ENCODE results near the gene AAGAB. TPM values are rescaled to one million over a fixed set of nuclear protein-coding genes. Genes with fewer than 3 reads are reported as not detected.

AAGAB gene
- total RNA-seq, 2 experiments from 2014 or later: 42.6 to 51.2 TPM

DNA sequence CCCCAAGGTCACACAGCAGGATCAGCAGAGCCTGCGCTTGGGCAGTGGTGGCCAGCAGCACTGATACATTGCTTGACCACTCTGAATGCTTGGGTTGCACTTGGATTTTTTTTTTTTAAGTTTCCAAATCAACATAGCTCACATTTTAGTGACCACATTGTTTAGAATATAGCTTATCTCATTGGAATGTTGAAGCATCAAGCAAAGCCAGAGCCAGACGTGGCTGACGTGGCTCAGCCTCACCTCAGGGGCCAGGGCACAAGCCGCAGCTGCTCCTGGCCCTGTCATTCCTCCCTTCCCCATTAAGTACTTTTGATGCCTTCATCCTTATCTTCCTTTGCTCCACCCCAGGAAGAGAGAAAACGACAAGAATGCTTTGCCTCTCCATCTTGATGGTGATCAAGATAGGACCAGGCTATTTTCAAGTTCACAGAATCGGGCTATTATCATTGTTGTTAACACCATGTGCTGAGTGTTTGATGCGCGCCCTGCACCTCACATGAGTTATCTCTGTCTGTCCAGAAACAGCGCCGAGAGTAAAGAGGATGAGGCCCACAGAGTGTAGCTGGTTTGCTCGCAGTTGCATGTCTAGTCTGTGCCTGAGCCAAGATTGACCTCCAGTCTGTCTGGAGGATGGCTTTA, 75.8 kb downstream of the AAGAB start:
- POLR2A ChIA-PET: interaction anchor here (0.5 to 1.4 kb wide), 4 partner anchors 9 to 28 kb away, joined by 3 to 6 read pairs (median 3); no protein-coding TSS in a partner anchor
- ATAC-seq: no peak
- TF ChIP-seq, protein P1, sequence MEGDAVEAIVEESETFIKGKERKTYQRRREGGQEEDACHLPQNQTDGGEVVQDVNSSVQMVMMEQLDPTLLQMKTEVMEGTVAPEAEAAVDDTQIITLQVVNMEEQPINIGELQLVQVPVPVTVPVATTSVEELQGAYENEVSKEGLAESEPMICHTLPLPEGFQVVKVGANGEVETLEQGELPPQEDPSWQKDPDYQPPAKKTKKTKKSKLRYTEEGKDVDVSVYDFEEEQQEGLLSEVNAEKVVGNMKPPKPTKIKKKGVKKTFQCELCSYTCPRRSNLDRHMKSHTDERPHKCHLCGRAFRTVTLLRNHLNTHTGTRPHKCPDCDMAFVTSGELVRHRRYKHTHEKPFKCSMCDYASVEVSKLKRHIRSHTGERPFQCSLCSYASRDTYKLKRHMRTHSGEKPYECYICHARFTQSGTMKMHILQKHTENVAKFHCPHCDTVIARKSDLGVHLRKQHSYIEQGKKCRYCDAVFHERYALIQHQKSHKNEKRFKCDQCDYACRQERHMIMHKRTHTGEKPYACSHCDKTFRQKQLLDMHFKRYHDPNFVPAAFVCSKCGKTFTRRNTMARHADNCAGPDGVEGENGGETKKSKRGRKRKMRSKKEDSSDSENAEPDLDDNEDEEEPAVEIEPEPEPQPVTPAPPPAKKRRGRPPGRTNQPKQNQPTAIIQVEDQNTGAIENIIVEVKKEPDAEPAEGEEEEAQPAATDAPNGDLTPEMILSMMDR (IDR thresholded peaks at IDR 0.05): no peak
- intact Hi-C loops (cut with micrococcal nuclease): no loop called here
- H3K27me3 Mint-ChIP-seq: no peaks in the 10 kb centered on the region
- peaks cover 30% of the 10 kb centered on the region for H3K4me1 Mint-ChIP-seq (ENCODE audit: low read depth)
- no peak for DNase-seq
- CTCF ChIA-PET: interaction anchor here (1.5 kb wide), 1 partner anchor 125 kb away, joined by 4 read pairs; no protein-coding TSS in a partner anchor
- H3K4me3 Mint-ChIP-seq: no peak overlapping the region
- no peaks in the 10 kb centered on the region for H3K9me3 Mint-ChIP-seq
- no peak overlapping the region for H3K27ac Mint-ChIP-seq
- H3K36me3 Mint-ChIP-seq (ENCODE audit: low read depth): peaks cover 11% of the 10 kb centered on the region

DNA sequence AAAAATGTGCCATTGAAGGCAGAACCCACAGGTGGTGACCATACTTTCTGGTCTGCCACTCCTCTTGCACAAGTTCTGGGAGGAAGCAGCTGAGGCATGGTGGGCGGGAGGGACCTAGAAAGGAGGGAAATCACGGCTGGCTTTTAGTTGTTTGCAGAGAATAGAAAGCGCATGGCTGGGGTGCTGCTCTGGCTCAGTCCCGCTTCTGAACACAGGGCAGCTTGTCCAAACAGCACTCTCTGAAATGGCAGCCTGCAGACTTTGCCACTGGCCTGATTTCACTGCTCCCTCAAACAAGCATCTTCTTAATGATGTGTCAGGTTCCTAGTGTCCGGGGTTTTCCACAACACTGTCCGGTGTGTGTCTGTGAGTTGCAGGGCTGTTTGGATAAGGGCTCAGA, 76.7 kb downstream of the AAGAB start:
- H3K36me3 Mint-ChIP-seq (ENCODE audit: low read depth): peaks cover 11% of the 10 kb centered on the region
- H3K27me3 Mint-ChIP-seq: no peaks in the 10 kb centered on the region
- H3K4me1 Mint-ChIP-seq (ENCODE audit: low read depth): peaks cover 35% of the 10 kb centered on the region
- TF ChIP-seq, protein P1 (IDR thresholded peaks at IDR 0.05): no peak
- CTCF ChIA-PET: interaction anchor here (1.3 to 1.5 kb wide), 2 partner anchors 22 to 126 kb away, joined by 3 to 4 read pairs; no protein-coding TSS in a partner anchor
- POLR2A ChIA-PET: interaction anchor here (0.9 to 1.4 kb wide), 3 partner anchors 9 to 245 kb away, joined by 3 to 6 read pairs (median 4); no protein-coding TSS in a partner anchor
- ATAC-seq: no peak
- no peak for DNase-seq
- H3K27ac Mint-ChIP-seq: no peak overlapping the region
- intact Hi-C loops (cut with micrococcal nuclease): no loop called here
- H3K9me3 Mint-ChIP-seq: no peaks in the 10 kb centered on the region
- H3K4me3 Mint-ChIP-seq: no peak overlapping the region

DNA sequence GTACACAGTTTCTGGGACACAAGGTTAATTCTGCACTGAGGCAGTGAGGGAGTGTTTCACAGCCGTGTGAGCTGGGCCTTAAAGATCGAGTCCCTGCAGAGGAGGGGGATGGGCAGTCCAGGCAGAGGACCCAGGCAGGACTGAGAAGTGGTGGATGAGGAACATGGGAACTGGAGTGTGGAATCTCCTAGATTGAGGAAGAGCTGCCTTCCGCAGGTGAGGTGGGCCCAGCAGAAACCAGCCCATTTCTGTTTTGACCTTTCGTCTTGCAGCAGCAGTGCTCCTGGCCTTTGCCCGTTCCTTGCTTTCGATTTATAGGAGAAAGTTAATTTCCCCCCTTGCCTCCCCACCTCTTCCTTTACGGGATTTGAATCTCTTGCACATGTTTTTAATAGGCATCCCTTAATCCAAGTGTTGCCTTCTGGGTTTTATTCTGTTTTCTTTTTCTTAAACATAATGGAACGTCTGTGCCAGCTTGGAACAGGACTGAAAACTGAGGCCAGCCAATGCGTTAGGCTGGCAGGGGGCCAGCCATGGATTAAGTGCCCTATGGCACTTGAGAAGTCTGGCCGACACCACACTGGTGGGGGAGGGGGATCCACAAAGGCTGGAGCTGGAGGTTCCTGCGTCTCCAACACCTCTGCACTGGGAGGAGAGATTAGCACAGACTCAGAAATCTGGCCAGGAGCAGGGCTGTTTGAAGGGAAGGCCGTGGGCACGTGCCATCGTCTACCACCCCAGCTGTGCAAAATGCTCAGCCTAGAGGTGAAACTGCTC, 78.1 kb downstream of the AAGAB start:
- DNase-seq: no peak
- peaks cover 10% of the 10 kb centered on the region for H3K36me3 Mint-ChIP-seq (ENCODE audit: low read depth)
- H3K4me1 Mint-ChIP-seq (ENCODE audit: low read depth): peaks cover 37% of the 10 kb centered on the region
- TF ChIP-seq, protein P1 (IDR thresholded peaks at IDR 0.05): no peak
- CTCF ChIA-PET: interaction anchor here (0.7 to 1.7 kb wide), 5 partner anchors 23 to 272 kb away, joined by 3 to 4 read pairs (median 3); no protein-coding TSS in a partner anchor
- no peaks in the 10 kb centered on the region for H3K9me3 Mint-ChIP-seq
- H3K27ac Mint-ChIP-seq: no peak overlapping the region
- ATAC-seq: no peak
- no peak overlapping the region for H3K4me3 Mint-ChIP-seq
- no peaks in the 10 kb centered on the region for H3K27me3 Mint-ChIP-seq
- intact Hi-C loops (cut with micrococcal nuclease): no loop called here
- POLR2A ChIA-PET: interaction anchor here (0.9 to 1.2 kb wide), 6 partner anchors 8 to 244 kb away, joined by 3 to 4 read pairs (median 3); partner anchors contain the start of gene SMAD3

DNA sequence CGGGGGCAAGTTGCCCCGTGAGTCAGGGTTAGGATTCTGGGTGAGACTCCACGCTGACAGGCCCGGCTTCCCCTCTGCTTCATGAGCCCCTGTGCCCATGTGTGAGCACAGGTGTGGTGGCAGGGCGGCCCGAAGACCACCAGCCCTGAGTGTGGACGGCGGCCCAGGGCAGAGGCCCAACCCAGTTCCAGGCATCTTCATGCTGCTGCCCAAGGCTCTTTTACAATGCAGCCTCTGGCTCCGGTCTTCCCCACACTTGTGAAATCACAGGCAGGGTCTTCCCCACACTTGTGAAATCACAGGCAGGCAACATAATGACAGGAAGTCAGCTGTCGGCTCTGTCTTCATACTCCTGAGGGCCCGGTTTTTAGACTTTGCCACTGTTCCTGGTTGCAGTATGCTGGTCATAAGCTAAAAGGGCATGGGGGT, 78.8 kb downstream of the AAGAB start:
- Mint-ChIP-seq H3K36me3 (ENCODE audit: low read depth) (peaks cover 10% of the 10 kb centered on the region), H3K4me3 (no peak overlapping the region), H3K27me3 (no peaks in the 10 kb centered on the region), H3K9me3 (no peaks in the 10 kb centered on the region), H3K27ac (peak overlapping the region; percentile 69), H3K4me1 (ENCODE audit: low read depth) (peaks cover 37% of the 10 kb centered on the region)
- CTCF ChIA-PET: interaction anchor here (0.7 to 1.7 kb wide), 3 partner anchors 95 to 271 kb away, joined by 3 to 4 read pairs (median 3); no protein-coding TSS in a partner anchor
- TF ChIP-seq, protein P1 (IDR thresholded peaks at IDR 0.05): no peak
- DNase-seq (peak; percentile 64), ATAC-seq (peak; percentile 87)
- POLR2A ChIA-PET: interaction anchor here (0.9 to 1.0 kb wide), 4 partner anchors 8 to 110 kb away, joined by 3 read pairs; partner anchors contain the start of gene SMAD3
- intact Hi-C loops (cut with micrococcal nuclease): no loop called here

Data from activated CD8-positive, alpha-beta T cell treated with anti-CD3 and anti-CD28 coated beads for 36 hours (primary cell).